SH-SY5Y (cell line): ENCODE measurements around the gene NLK.

ENCODE experiments used
- GATA2 ChIP-seq: IDR thresholded peaks from 2 replicates; pipeline ENCODE4 v1.6.1; 2011; ENCODE audit warnings: mild to moderate bottlenecking, low read depth, low read length
- GATA3 ChIP-seq: IDR thresholded peaks from 2 replicates; pipeline ENCODE4 v1.6.1; 2011; ENCODE audit warnings: low read depth, mild to moderate bottlenecking, low read length, moderate library complexity

DNA sequence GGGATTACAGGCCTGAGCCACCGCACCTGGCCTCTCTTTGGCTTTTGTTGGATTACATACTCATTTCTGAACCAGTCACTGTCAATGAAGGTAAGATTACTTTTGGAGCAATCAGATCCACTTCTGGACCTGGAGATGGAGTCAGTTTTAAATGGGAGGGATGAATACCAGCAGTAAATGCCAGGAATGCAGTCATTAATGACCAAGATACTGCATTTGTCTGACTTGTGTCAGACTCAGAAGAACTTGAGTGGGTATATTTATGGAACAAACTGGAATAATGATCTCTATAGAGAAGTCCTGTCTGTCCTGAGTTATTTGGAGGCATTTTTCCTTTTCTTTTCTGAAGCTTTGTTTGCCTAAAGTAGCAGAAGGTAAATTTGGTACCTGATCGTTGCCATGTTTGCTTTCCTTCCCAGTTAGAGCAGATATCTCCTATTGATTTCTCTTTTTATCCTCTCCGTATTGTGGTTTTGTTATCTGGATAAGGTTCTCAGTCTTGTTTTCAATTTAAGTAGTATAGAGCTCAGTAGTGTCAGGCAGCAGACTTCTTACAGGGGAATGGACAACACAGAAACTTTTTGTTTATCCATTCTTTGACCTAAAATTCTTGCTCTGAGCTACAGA lies 10.7 kb downstream of the NLK start:
- TF ChIP-seq GATA3: no peak
- TF ChIP-seq GATA2: no peak
